DOHH2 (cell line): ENCODE data around the gene ZBTB22.

Experiments used
- H3F3A ChIP-seq: fragments of 200-600 bp; sonication (generic), shearing (Covaris generic); 2 replicates; pipeline ENCODE4 v1.6.0; 2016; ENCODE audit warnings: antibody characterized with exemption, mild to moderate bottlenecking; ENCODE audit not compliant: control insufficient read depth, insufficient read depth
- H3K27ac ChIP-seq: fragments of 200-600 bp; sonication (generic); 2 replicates; pipeline ENCODE4 v1.5.1; 2014; ENCODE audit warnings: low read depth, mild to moderate bottlenecking, low read length, moderate library complexity
- H3K27me3 ChIP-seq: fragments of 200-600 bp; sonication (generic); 2 replicates; pipeline ENCODE4 v1.6.1; 2014; ENCODE audit warnings: mild to moderate bottlenecking, low read length, mixed read lengths; ENCODE audit not compliant: control insufficient read depth
- H3K36me3 ChIP-seq: fragments of 200-600 bp; sonication (generic); 2 replicates; pipeline ENCODE4 v1.6.1; 2014; ENCODE audit warnings: mild to moderate bottlenecking, low read length, moderate library complexity, mixed read lengths; ENCODE audit not compliant: control insufficient read depth
- H3K4me1 ChIP-seq: fragments of 200-600 bp; sonication (generic); 2 replicates; pipeline ENCODE4 v1.6.1; 2014; ENCODE audit warnings: mild to moderate bottlenecking, low read length, mixed read lengths; ENCODE audit not compliant: control insufficient read depth
- H3K4me2 ChIP-seq: fragments of 200-600 bp; sonication (generic); 2 replicates; pipeline ENCODE4 v1.6.0; 2014; ENCODE audit warnings: mild to moderate bottlenecking, low read length, moderate library complexity
- H3K4me3 ChIP-seq: fragments of 200-600 bp; sonication (generic); 2 replicates; pipeline ENCODE4 v1.5.1; 2014; ENCODE audit warnings: mild to moderate bottlenecking, low read length, mixed read lengths
- H3K79me2 ChIP-seq: fragments of 200-600 bp; sonication (generic); 2 replicates; pipeline ENCODE4 v1.6.1; 2014; ENCODE audit warnings: mild to moderate bottlenecking, low read length, mixed read lengths; ENCODE audit not compliant: control insufficient read depth
- H3K9me2 ChIP-seq: fragments of 200-600 bp; sonication (generic); replicated peaks from 2 replicates; pipeline ENCODE4 v1.6.1; 2014; ENCODE audit warnings: mild to moderate bottlenecking, low read length, mixed read lengths; ENCODE audit not compliant: control insufficient read depth
- H3K9me3 ChIP-seq: fragments of 200-600 bp; sonication (generic); 2 replicates; pipeline ENCODE4 v1.6.1; 2014; ENCODE audit warnings: antibody characterized with exemption, low read length, mixed read lengths; ENCODE audit not compliant: control insufficient read depth, insufficient read depth
- H4K20me1 ChIP-seq: fragments of 200-600 bp; sonication (generic); 2 replicates; pipeline ENCODE4 v1.6.0; 2014; ENCODE audit warnings: low read depth, mild to moderate bottlenecking, antibody characterized with exemption, low read length, moderate library complexity; ENCODE audit not compliant: control insufficient read depth, insufficient read depth
- EZH2phosphoT487 ChIP-seq: fragments of 200-600 bp; sonication (generic); IDR thresholded peaks from 2 replicates; pipeline ENCODE4 v1.6.1; 2017; ENCODE audit warnings: borderline replicate concordance, mild to moderate bottlenecking, antibody characterized with exemption, low read length, moderate library complexity, mixed read lengths
- TF ChIP-seq, protein P1 (sequence below): fragments of 200-600 bp; sonication (generic); IDR thresholded peaks from one replicate; pipeline ENCODE4 v1.5.1; 2014; ENCODE audit warnings: antibody characterized with exemption, mild to moderate bottlenecking, low read depth, low read length; ENCODE audit not compliant: poor library complexity, severe bottlenecking

Gene ZBTB22

DNA sequence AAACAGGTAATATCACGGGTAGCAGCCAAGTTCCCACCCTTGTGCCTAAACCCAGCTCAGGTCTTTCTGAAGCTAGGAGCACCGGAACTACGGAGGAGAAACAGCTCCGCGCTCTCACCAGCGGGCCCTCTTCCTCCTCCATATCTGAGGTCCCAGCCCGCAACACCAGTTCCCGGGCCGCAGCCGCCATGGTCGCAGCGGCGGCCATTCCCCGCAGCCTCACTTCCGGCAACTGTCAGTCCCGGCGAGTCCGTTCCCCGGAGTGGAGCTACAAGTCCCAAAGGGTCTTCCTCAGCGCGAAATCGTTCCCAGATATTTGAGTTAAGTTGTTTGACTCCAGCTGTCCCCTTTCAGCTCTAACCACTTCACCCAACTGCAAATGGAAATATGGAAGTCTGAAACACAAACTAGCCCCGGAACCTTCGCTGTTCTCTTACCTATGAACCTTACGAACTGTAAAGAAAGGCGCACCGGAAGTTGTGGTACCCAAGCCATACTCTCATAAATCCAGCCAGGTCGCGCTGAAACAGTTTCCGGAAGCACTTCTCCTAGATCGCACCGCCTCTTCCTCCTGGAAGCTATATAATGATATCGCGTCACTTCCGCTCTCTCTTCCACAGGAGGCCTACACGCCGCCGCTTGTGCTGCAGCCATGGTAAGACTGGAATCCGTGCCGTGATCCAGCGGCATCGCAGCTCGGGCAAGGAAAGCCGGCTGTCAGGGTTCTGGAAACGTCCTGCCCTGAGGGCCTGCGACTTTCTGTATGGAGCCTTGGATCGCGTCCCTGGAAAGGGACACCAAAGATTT lies 45.9 kb downstream of the ZBTB22 start, which contains the start of the genes RPS18 and VPS52:
Gene RPS18 (plus strand): TSS at position 608 of the 807 bp plus-strand sequence. CDS start 45 bp downstream, at position 653.
Gene VPS52 (minus strand): TSS at position 409 of the 807 bp plus-strand sequence. CDS start 201 bp downstream, at position 208.
- peaks cover 42% of the 10 kb centered on the region for H3K4me1 ChIP-seq
- H3K27me3 ChIP-seq = no peaks in the 10 kb centered on the region
- no peaks in the 10 kb centered on the region for H3K9me2 ChIP-seq
- no peaks in the 10 kb centered on the region for H3K9me3 ChIP-seq
- H3K36me3 ChIP-seq = peaks cover 86% of the 10 kb centered on the region
- peaks cover 48% of the 10 kb centered on the region for H3F3A ChIP-seq
- H3K4me3 ChIP-seq = peak within 1 kb of the TSS; percentile 93
- peak within 1 kb of the TSS; percentile 99 for H3K4me2 ChIP-seq
- TF ChIP-seq, protein P1, sequence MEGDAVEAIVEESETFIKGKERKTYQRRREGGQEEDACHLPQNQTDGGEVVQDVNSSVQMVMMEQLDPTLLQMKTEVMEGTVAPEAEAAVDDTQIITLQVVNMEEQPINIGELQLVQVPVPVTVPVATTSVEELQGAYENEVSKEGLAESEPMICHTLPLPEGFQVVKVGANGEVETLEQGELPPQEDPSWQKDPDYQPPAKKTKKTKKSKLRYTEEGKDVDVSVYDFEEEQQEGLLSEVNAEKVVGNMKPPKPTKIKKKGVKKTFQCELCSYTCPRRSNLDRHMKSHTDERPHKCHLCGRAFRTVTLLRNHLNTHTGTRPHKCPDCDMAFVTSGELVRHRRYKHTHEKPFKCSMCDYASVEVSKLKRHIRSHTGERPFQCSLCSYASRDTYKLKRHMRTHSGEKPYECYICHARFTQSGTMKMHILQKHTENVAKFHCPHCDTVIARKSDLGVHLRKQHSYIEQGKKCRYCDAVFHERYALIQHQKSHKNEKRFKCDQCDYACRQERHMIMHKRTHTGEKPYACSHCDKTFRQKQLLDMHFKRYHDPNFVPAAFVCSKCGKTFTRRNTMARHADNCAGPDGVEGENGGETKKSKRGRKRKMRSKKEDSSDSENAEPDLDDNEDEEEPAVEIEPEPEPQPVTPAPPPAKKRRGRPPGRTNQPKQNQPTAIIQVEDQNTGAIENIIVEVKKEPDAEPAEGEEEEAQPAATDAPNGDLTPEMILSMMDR = no peak
- TF ChIP-seq EZH2phosphoT487 = no peak
- H3K79me2 ChIP-seq = peaks cover 67% of the 10 kb centered on the region
- H4K20me1 ChIP-seq = peaks cover 25% of the 10 kb centered on the region
- peak within 1 kb of the TSS; percentile 80 for H3K27ac ChIP-seq

DNA sequence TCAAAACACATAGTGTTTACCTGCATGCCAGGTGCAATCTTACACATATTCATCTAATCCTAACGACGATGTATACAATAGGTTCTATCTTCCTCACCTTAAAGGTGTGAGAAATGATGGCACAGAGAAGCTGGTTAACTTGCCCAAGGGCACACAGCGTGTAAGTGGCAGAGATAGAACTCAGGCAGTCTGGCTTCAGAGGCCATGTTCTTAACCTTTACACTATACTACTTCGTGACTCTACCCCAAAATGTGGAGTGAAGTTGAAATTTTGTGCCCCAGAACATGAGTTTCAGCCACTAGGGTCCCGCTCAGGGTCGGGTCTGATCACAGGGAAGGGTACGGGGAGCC lies 46.5 kb downstream of the ZBTB22 start:
- peak overlapping the region; percentile 69 for H3K4me2 ChIP-seq
- H3K27me3 ChIP-seq = no peaks in the 10 kb centered on the region
- H3K27ac ChIP-seq = peak overlapping the region; percentile 80
- peaks cover 42% of the 10 kb centered on the region for H3F3A ChIP-seq
- H4K20me1 ChIP-seq = peaks cover 25% of the 10 kb centered on the region
- no peaks in the 10 kb centered on the region for H3K9me3 ChIP-seq
- H3K79me2 ChIP-seq = peaks cover 67% of the 10 kb centered on the region
- peaks cover 86% of the 10 kb centered on the region for H3K36me3 ChIP-seq
- TF ChIP-seq, protein P1 = peak; percentile 36
- TF ChIP-seq EZH2phosphoT487 = no peak
- peaks cover 37% of the 10 kb centered on the region for H3K4me1 ChIP-seq
- no peaks in the 10 kb centered on the region for H3K9me2 ChIP-seq
- peak overlapping the region; percentile 93 for H3K4me3 ChIP-seq
